HepG2 (cell line): ENCODE results near the gene PRKAR1B. TPM values are rescaled to one million over a fixed set of nuclear protein-coding genes. Genes with fewer than 3 reads are reported as not detected.

Experiments
- ATAC-seq: fragments of 200-7000 bp; cut with Tn5 transposase; 3 replicates; pipeline ENCODE4 v1.9.1; 2020; ENCODE audit warnings: mild to moderate bottlenecking, moderate library complexity
- BruUV-seq: library from RNA; stranded (reverse); fragments of 400-500 nt; replicated peaks from 2 replicates; lab custom pipeline; 2021; lab: Mats Ljungman, UMichigan
- CTCF ChIA-PET: fragments of 300-600 bp; formaldehyde crosslinking; extraction: SDS; loops from one replicate; lab custom pipeline; 2021; ENCODE audit warnings: low total read pairs, inconsistent platforms, low intra/inter-chr PET ratio; lab: Yijun Ruan, JAX
- POLR2A ChIA-PET: fragments of 350-600 bp; sonication (Branson Sonifier 250); formaldehyde crosslinking; loops from one replicate; lab custom pipeline; 2020; ENCODE audit warnings: antibody characterized with exemption, inconsistent platforms; lab: Yijun Ruan, JAX
- DNase-seq: peaks from one replicate; pipeline ENCODE4 v3.0.0-alpha.2; 2015; ENCODE audit warnings: low spot score
- FAIRE-seq: peaks from 3 replicates; lab custom pipeline; 2011; peaks lifted over from hg19 to GRCh38; lab: Jason Lieb, UNC
- H2AFZ ChIP-seq: one replicate; pipeline ENCODE4 v1.6.1; 2011; ENCODE audit warnings: low read length, inconsistent platforms
- H3K27ac ChIP-seq: fragments of 300-600 bp; 3 replicates; pipeline ENCODE4 v1.8.0; 2011; ENCODE audit warnings: mixed run types, mild to moderate bottlenecking, mixed read lengths, low read length, inconsistent platforms; ENCODE audit not compliant: insufficient read depth; ENCODE audit errors: extremely low read length
- H3K27me3 ChIP-seq, 2 experiments: fragments of 200-600 bp in 1 of 2; 2 replicates in 1 of 2; 3 replicates in 1 of 2; pipeline versions ENCODE4 v1.6.0 to v1.8.0; 2011; ENCODE audit warnings: low read length in 2 of 2, mild to moderate bottlenecking in 2 of 2, moderate library complexity in 2 of 2, inconsistent platforms in 1 of 2; ENCODE audit not compliant: insufficient read depth in 2 of 2, control insufficient read depth in 1 of 2
- H3K36me3 ChIP-seq, 2 experiments: fragments of 200-600 bp in 1 of 2; replicated peaks in 1 of 2; 2 replicates in 1 of 2; 3 replicates in 1 of 2; pipeline versions ENCODE4 v1.5.1 to v1.8.0; 2011; ENCODE audit warnings: low read length in 2 of 2, inconsistent platforms in 1 of 2; ENCODE audit not compliant: insufficient read depth in 2 of 2, control insufficient read depth in 1 of 2
- H3K4me1 ChIP-seq: 2 replicates; pipeline ENCODE4 v1.5.1; 2012; ENCODE audit warnings: low read length, inconsistent platforms; ENCODE audit not compliant: insufficient read depth
- H3K4me2 ChIP-seq: 2 replicates; pipeline ENCODE4 v1.6.0; 2011; ENCODE audit warnings: low read depth, low read length, inconsistent platforms
- H3K4me3 ChIP-seq, 3 experiments: fragments of 200-600 bp in 1 of 3; sonication (generic), shearing (Covaris generic) in 1 of 3; replicated peaks in 1 of 3; 2 replicates each; pipeline ENCODE4 v1.5.1; 2011 to 2016; ENCODE audit warnings: low read length in 3 of 3, inconsistent platforms in 2 of 3, low read depth in 2 of 3, mild to moderate bottlenecking in 2 of 3, control low read depth in 1 of 3, mixed read lengths in 1 of 3; ENCODE audit not compliant: insufficient read depth in 1 of 3
- H3K79me2 ChIP-seq: one replicate; pipeline ENCODE4 v1.6.1; 2011; ENCODE audit warnings: low read length, inconsistent platforms; ENCODE audit not compliant: insufficient read depth
- H3K9ac ChIP-seq: 2 replicates; pipeline ENCODE4 v1.6.0; 2011; ENCODE audit warnings: mild to moderate bottlenecking, low read depth, low read length, inconsistent platforms; ENCODE audit not compliant: insufficient read depth
- H3K9me3 ChIP-seq: 2 replicates; pipeline ENCODE4 v1.5.1; 2012; ENCODE audit warnings: mild to moderate bottlenecking, low read length
- H4K20me1 ChIP-seq: 2 replicates; pipeline ENCODE4 v1.6.0; 2011; ENCODE audit warnings: inconsistent platforms, mild to moderate bottlenecking, low read length, moderate library complexity; ENCODE audit not compliant: insufficient read depth
- CCDC6 ChIP-seq: sonication (generic); formaldehyde crosslinking; IDR thresholded peaks from 2 replicates; pipeline ENCODE4 v1.8.1; 2022; ENCODE audit warnings: mild to moderate bottlenecking, missing genetic modification reagents, moderate library complexity
- CHD4 ChIP-seq: fragments of 200-600 bp; sonication (generic); IDR thresholded peaks from 2 replicates; pipeline ENCODE4 v1.7.0; 2017; ENCODE audit warnings: mild to moderate bottlenecking, low read length, borderline replicate concordance
- EZH2 ChIP-seq: conservative IDR thresholded peaks from 2 replicates; pipeline ENCODE4 v1.6.1; 2012; ENCODE audit warnings: mild to moderate bottlenecking, low read depth, low read length, moderate library complexity
- FOXK2 ChIP-seq: fragments of 450-650 bp; IDR thresholded peaks from 2 replicates; pipeline ENCODE4 v1.6.1; 2016
- GZF1 ChIP-seq: sonication (generic); formaldehyde crosslinking; IDR thresholded peaks from 2 replicates; pipeline ENCODE4 v1.5.1; 2020; ENCODE audit warnings: mild to moderate bottlenecking, missing genetic modification reagents
- HHEX ChIP-seq: IDR thresholded peaks from 2 replicates; pipeline ENCODE4 v1.6.1; 2016; ENCODE audit warnings: control low read depth
- KLF13 ChIP-seq: sonication (generic); formaldehyde crosslinking; IDR thresholded peaks from 2 replicates; pipeline ENCODE4 v1.4.0; 2020; ENCODE audit warnings: mild to moderate bottlenecking, missing genetic modification reagents
- NKX3-1 ChIP-seq: sonication (generic); formaldehyde crosslinking; IDR thresholded peaks from 2 replicates; pipeline ENCODE4 v1.5.0; 2020; ENCODE audit warnings: missing genetic modification reagents
- RAD51 ChIP-seq: fragments of 450-650 bp; IDR thresholded peaks from 2 replicates; pipeline ENCODE4 v1.6.1; 2016; ENCODE audit warnings: borderline replicate concordance
- SNAI1 ChIP-seq: sonication (generic); formaldehyde crosslinking; IDR thresholded peaks from 2 replicates; pipeline ENCODE4 v1.5.0; 2020; ENCODE audit warnings: mild to moderate bottlenecking, missing genetic modification reagents, borderline replicate concordance
- ZFP36L1 ChIP-seq: sonication (generic); formaldehyde crosslinking; IDR thresholded peaks from 2 replicates; pipeline ENCODE4 v1.8.0; 2022; ENCODE audit warnings: mild to moderate bottlenecking, missing genetic modification reagents, moderate library complexity
- ZNF629 ChIP-seq: sonication (generic); formaldehyde crosslinking; conservative IDR thresholded peaks from 2 replicates; pipeline ENCODE4 v1.5.0; 2020; ENCODE audit warnings: missing genetic modification reagents
- ZNF768 ChIP-seq: sonication (generic); formaldehyde crosslinking; IDR thresholded peaks from 2 replicates; pipeline ENCODE4 v1.4.0; 2020; ENCODE audit warnings: missing genetic modification reagents
- ZSCAN25 ChIP-seq: sonication (generic); formaldehyde crosslinking; IDR thresholded peaks from 2 replicates; pipeline ENCODE4 v1.8.0; 2022; ENCODE audit warnings: mild to moderate bottlenecking, missing genetic modification reagents
- WGBS: methylation state at CpG from one replicate; pipeline ENCODE4 v1.1.6; 2017; ENCODE audit warnings: low lambda C conversion rate; 5-methylcytosine and 5-hydroxymethylcytosine counted together
- in situ Hi-C: cut with HindIII; loops from 2 replicates; pipeline ENCODE4 v1.10.0; 2017; ENCODE audit warnings: low pct_unique_long_range_greater_than_20kb; ENCODE audit not compliant: extremely low pct_ligation_motif_present
- intact Hi-C: fragments of 100-400 bp; cut with micrococcal nuclease; formaldehyde crosslinking; loops from one replicate; pipeline ENCODE4 v1.10.0; 2022; ENCODE audit not compliant: unreplicated experiment
- polyA plus RNA-seq, 8 experiments: library from polyadenylated mRNA; depleted of rRNA in 3 of 8; stranded (reverse) in 7 of 8; unstranded in 1 of 8; fragments of >200 nt; fragmentation: Illumina TruSeq in 4 of 8; extraction: Trizol in 4 of 8; gene quantifications; 2 replicates each; pipeline versions ENCODE4 v1.2.1 to v1.2.3, GENCODE V29; 2011 to 2016; ENCODE audit warnings: low read depth in 4 of 8, missing spikeins in 1 of 8, mixed read lengths in 1 of 8; ENCODE audit not compliant: insufficient read depth in 1 of 8
- total RNA-seq, 5 experiments: library from RNA; depleted of rRNA; stranded (reverse); fragments of >200 nt; fragmentation: Illumina TruSeq; extraction: Trizol; gene quantifications; 2 replicates each; pipeline ENCODE4 v1.2.3, GENCODE V29; 2016; ENCODE audit warnings: low read depth in 1 of 5
- TF ChIP-seq, protein P1 (sequence below): sonication (generic); formaldehyde crosslinking; IDR thresholded peaks from 2 replicates; pipeline ENCODE4 v1.5.0; 2020; ENCODE audit warnings: mild to moderate bottlenecking, missing genetic modification reagents
- TF ChIP-seq, protein P2 (sequence below): sonication (generic); formaldehyde crosslinking; IDR thresholded peaks from 2 replicates; pipeline ENCODE4 v1.9.0; 2021; ENCODE audit warnings: missing genetic modification reagents, borderline replicate concordance
- TF ChIP-seq, protein P3 (sequence below): IDR thresholded peaks from 2 replicates; pipeline ENCODE4 v1.6.1; 2012; ENCODE audit warnings: low read length, improper control_type of control experiment
- TF ChIP-seq, protein P4 (sequence below): IDR thresholded peaks from 2 replicates; pipeline ENCODE4 v1.6.1; 2018; ENCODE audit warnings: missing genetic modification reagents

PRKAR1B gene
- total and polyA plus RNA-seq, 2 of the 13 experiments (the other 11 are each of a cell fraction or from before 2014, with no cell fraction given), result 7.9 to 28.2 TPM

DNA sequence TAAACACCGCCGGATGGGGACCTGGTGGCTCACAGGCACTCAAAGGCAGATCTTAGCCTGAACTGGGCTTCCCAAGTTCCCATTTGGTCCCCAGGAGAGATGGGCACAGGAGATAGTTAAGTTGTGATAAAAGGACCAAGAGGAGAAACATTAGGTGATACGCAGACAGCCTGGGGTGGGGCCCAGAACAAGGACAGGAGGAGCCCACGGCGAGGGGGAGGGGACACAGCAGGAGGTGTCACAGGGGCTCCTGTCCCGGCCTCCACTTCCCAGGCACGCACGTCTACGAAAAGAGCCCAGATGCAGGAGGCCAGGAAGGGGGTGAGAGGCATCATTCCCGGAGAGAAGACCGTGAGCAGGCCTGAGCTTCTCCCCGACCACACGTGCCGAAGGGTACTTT lies 16.9 kb downstream of the PRKAR1B start:
- H3K4me1 ChIP-seq, result no peaks in the 10 kb centered on the region
- no peak overlapping the region for H3K4me3 ChIP-seq
- no peak overlapping the region for H3K4me2 ChIP-seq
- H3K9ac ChIP-seq, result no peak overlapping the region
- no peak overlapping the region for H2AFZ ChIP-seq
- H3K27me3 ChIP-seq, result no peaks in the 10 kb centered on the region
- 91% methylated on average over 14 of the region's 14 CpGs for WGBS
- intact Hi-C loops (no loop called here), in situ Hi-C loops (no loop called here)
- DNase-seq (no peak), ATAC-seq (no peak), FAIRE-seq (no peak)
- no TSS peak for BruUV-seq
- POLR2A ChIA-PET, result interaction anchor here (0.7 kb wide), 1 partner anchor 22 kb away, joined by 3 read pairs; no protein-coding TSS in a partner anchor
- H3K36me3 ChIP-seq, result peaks cover 5 to 21% of the 10 kb centered on the region in 2 experiments; a peak in 3 of 5 replicates
- no peaks in the 10 kb centered on the region for H3K9me3 ChIP-seq
- peaks cover 2% of the 10 kb centered on the region for H3K79me2 ChIP-seq
- TF ChIP-seq ZSCAN25 (CRISPR knock-in tag) (no peak), KLF13 (no peak), SNAI1 (CRISPR knock-in tag) (no peak), ZFP36L1 (no peak), EZH2 (no peak), CHD4 (no peak), RAD51 (no peak), NKX3-1 (CRISPR knock-in tag) (no peak), GZF1 (CRISPR knock-in tag) (no peak), ZNF768 (CRISPR knock-in tag) (no peak), FOXK2 (no peak), HHEX (CRISPR knock-in tag) (no peak), ZNF629 (CRISPR knock-in tag) (no peak), CCDC6 (no peak)
- TF ChIP-seq, protein P1, sequence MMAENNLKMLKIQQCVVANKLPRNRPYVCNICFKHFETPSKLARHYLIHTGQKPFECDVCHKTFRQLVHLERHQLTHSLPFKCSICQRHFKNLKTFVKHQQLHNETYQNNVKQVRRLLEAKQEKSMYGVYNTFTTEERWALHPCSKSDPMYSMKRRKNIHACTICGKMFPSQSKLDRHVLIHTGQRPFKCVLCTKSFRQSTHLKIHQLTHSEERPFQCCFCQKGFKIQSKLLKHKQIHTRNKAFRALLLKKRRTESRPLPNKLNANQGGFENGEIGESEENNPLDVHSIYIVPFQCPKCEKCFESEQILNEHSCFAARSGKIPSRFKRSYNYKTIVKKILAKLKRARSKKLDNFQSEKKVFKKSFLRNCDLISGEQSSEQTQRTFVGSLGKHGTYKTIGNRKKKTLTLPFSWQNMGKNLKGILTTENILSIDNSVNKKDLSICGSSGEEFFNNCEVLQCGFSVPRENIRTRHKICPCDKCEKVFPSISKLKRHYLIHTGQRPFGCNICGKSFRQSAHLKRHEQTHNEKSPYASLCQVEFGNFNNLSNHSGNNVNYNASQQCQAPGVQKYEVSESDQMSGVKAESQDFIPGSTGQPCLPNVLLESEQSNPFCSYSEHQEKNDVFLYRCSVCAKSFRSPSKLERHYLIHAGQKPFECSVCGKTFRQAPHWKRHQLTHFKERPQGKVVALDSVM (CRISPR knock-in tag), result no peak
- TF ChIP-seq, protein P2, sequence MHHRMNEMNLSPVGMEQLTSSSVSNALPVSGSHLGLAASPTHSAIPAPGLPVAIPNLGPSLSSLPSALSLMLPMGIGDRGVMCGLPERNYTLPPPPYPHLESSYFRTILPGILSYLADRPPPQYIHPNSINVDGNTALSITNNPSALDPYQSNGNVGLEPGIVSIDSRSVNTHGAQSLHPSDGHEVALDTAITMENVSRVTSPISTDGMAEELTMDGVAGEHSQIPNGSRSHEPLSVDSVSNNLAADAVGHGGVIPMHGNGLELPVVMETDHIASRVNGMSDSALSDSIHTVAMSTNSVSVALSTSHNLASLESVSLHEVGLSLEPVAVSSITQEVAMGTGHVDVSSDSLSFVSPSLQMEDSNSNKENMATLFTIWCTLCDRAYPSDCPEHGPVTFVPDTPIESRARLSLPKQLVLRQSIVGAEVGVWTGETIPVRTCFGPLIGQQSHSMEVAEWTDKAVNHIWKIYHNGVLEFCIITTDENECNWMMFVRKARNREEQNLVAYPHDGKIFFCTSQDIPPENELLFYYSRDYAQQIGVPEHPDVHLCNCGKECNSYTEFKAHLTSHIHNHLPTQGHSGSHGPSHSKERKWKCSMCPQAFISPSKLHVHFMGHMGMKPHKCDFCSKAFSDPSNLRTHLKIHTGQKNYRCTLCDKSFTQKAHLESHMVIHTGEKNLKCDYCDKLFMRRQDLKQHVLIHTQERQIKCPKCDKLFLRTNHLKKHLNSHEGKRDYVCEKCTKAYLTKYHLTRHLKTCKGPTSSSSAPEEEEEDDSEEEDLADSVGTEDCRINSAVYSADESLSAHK (CRISPR knock-in tag), result no peak
- TF ChIP-seq, protein P3, sequence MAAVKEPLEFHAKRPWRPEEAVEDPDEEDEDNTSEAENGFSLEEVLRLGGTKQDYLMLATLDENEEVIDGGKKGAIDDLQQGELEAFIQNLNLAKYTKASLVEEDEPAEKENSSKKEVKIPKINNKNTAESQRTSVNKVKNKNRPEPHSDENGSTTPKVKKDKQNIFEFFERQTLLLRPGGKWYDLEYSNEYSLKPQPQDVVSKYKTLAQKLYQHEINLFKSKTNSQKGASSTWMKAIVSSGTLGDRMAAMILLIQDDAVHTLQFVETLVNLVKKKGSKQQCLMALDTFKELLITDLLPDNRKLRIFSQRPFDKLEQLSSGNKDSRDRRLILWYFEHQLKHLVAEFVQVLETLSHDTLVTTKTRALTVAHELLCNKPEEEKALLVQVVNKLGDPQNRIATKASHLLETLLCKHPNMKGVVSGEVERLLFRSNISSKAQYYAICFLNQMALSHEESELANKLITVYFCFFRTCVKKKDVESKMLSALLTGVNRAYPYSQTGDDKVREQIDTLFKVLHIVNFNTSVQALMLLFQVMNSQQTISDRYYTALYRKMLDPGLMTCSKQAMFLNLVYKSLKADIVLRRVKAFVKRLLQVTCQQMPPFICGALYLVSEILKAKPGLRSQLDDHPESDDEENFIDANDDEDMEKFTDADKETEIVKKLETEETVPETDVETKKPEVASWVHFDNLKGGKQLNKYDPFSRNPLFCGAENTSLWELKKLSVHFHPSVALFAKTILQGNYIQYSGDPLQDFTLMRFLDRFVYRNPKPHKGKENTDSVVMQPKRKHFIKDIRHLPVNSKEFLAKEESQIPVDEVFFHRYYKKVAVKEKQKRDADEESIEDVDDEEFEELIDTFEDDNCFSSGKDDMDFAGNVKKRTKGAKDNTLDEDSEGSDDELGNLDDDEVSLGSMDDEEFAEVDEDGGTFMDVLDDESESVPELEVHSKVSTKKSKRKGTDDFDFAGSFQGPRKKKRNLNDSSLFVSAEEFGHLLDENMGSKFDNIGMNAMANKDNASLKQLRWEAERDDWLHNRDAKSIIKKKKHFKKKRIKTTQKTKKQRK, result no peak
- TF ChIP-seq, protein P4, sequence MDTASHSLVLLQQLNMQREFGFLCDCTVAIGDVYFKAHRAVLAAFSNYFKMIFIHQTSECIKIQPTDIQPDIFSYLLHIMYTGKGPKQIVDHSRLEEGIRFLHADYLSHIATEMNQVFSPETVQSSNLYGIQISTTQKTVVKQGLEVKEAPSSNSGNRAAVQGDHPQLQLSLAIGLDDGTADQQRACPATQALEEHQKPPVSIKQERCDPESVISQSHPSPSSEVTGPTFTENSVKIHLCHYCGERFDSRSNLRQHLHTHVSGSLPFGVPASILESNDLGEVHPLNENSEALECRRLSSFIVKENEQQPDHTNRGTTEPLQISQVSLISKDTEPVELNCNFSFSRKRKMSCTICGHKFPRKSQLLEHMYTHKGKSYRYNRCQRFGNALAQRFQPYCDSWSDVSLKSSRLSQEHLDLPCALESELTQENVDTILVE, result no peak
- CTCF ChIA-PET, result no interaction called here
- no peak overlapping the region for H3K27ac ChIP-seq
- no peaks in the 10 kb centered on the region for H4K20me1 ChIP-seq
